Measurements from ENCODE around the gene ZBTB42. TPM values are rescaled to one million over a fixed set of nuclear protein-coding genes. Genes with fewer than 3 reads are reported as not detected.

Gene ZBTB42
- total RNA-seq, 1 donor from 2014 or later = 11.3 TPM

GRCh38 chr14:104782808-104783139, 18.1 kb upstream of the ZBTB42 start:
- no peak for DNase-seq

- no peak for DNase-seq
Measured at GRCh38 chr14:104783484-104784217, 17.2 kb upstream of the ZBTB42 start.

- DNase-seq = no peak
Measured at GRCh38 chr14:104784218-104784568, 16.7 kb upstream of the ZBTB42 start.

- DNase-seq = peak; percentile 47
Measured at GRCh38 chr14:104784846-104785707, 15.8 kb upstream of the ZBTB42 start.

- no peak for DNase-seq
Measured at GRCh38 chr14:104785708-104786080, 15.2 kb upstream of the ZBTB42 start.

- DNase-seq = no peak
Measured at GRCh38 chr14:104786091-104786586, 14.8 kb upstream of the ZBTB42 start.

GRCh38 chr14:104786726-104787675, 13.9 kb upstream of the ZBTB42 start:
- no peak for DNase-seq

- DNase-seq = no peak
Measured at GRCh38 chr14:104787736-104788135, 13.2 kb upstream of the ZBTB42 start.

- no peak for DNase-seq
Measured at GRCh38 chr14:104788161-104788818, 12.6 kb upstream of the ZBTB42 start.

- no peak for DNase-seq
Measured at GRCh38 chr14:104788873-104789663, 11.8 kb upstream of the ZBTB42 start.

- DNase-seq = no peak
Measured at GRCh38 chr14:104789752-104790743, 10.9 kb upstream of the ZBTB42 start.

GRCh38 chr14:104791425-104791824, 9.5 kb upstream of the ZBTB42 start:
- DNase-seq = no peak

- no peak for DNase-seq
Measured at GRCh38 chr14:104792101-104792884, 8.6 kb upstream of the ZBTB42 start.

- no peak for DNase-seq
Measured at GRCh38 chr14:104792945-104793702, 7.8 kb upstream of the ZBTB42 start.

GRCh38 chr14:104793703-104793959, 7.3 kb upstream of the ZBTB42 start:
- DNase-seq = no peak

- peak; percentile 81 for DNase-seq
Measured at GRCh38 chr14:104794099-104794498, 6.8 kb upstream of the ZBTB42 start.

- DNase-seq = peak; percentile 22
Measured at GRCh38 chr14:104794631-104794992, 6.3 kb upstream of the ZBTB42 start.

- no peak for DNase-seq
Measured at GRCh38 chr14:104794993-104795780, 5.7 kb upstream of the ZBTB42 start, which contains the start of gene AKT1. TSS of gene AKT1 (minus strand) at chr14:104795748. CDS start at chr14:104792643, 3,105 bp downstream.

All from tongue (tissue), 2 donors.